Right lobe of liver (tissue), 4 donors: ENCODE data around the gene SSBP4.

Experiments
- CTCF ChIP-seq, 4 donors: fragments of 200-600 bp in 3 of 4; fragments of 450-650 bp in 1 of 4; IDR thresholded peaks; one replicate each; pipeline versions ENCODE4 v1.5.1 to v1.8.0; 2016 to 2022; ENCODE audit warnings: antibody characterized with exemption in 4 of 4, mild to moderate bottlenecking in 2 of 4
- POLR2A ChIP-seq: fragments of 450-650 bp; IDR thresholded peaks from one replicate; pipeline ENCODE4 v1.6.1; 2017; ENCODE audit warnings: antibody characterized with exemption, mild to moderate bottlenecking
- donor health status: DM: no; HTN: no; CAD: no.
- donor health status: DM: no; HTN: no; CAD: no.
- donor health status: DM: no; HTN: yes; CAD: no.

GRCh38 chr19:18466354-18466753, 47.2 kb downstream of the SSBP4 start:
- no peak for TF ChIP-seq POLR2A
- TF ChIP-seq CTCF (IDR thresholded peaks at IDR 0.05) = no peak
